HG03159 (cell line): ENCODE data around the gene TCP10L.
"Not testable (repeated sequence)": the region's sequence is repeated elsewhere in the genome, so short reads cannot be mapped to it uniquely, and the experiment has no call there.

ENCODE experiments used
- ATAC-seq: cut with Tn5 transposase; IDR thresholded peaks from one replicate; pipeline ENCODE4 v1.9.1; 2021; ENCODE audit warnings: mild to moderate bottlenecking, moderate library complexity; ENCODE audit not compliant: unreplicated experiment

Gene TCP10L, protein sequence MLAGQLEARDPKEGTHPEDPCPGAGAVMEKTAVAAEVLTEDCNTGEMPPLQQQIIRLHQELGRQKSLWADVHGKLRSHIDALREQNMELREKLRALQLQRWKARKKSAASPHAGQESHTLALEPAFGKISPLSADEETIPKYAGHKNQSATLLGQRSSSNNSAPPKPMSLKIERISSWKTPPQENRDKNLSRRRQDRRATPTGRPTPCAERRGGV

DNA sequence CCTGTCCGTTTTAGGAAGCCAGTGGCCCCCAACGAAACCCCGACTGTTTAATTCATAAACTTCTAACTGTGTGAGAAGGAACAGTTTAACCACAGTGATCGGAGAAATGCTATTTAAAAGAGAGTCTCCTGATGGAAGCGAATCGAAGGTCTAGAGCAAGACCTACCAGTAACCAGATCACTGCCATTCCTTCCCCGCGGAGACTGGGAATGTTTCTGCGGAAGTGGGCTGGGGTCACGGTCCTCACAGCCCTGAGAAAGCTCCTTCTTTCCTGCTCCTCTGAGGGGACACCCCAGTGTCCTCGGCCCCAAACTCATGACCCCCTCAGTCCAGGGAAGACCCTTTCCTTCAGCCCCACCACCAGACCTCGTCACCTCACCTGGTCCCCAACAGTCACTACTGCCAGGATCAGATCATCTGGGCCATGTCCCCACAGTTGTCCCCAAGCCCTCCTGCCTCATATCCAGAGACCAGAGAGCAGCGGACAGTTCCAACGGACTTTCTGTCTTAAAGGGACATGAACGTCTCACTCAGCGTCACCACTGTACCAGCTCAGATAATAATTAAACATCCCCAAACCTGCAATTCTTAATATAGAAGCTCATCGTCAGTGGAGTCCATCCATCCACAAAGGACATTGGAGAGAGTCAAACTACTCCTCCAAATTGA, at the start of gene TCP10L:
Gene TCP10L, minus strand, starts transcription at position 482 of the 669 bp plus-strand sequence. CDS start 1,219 bp downstream, outside the sequence.
- no peak for ATAC-seq

DNA sequence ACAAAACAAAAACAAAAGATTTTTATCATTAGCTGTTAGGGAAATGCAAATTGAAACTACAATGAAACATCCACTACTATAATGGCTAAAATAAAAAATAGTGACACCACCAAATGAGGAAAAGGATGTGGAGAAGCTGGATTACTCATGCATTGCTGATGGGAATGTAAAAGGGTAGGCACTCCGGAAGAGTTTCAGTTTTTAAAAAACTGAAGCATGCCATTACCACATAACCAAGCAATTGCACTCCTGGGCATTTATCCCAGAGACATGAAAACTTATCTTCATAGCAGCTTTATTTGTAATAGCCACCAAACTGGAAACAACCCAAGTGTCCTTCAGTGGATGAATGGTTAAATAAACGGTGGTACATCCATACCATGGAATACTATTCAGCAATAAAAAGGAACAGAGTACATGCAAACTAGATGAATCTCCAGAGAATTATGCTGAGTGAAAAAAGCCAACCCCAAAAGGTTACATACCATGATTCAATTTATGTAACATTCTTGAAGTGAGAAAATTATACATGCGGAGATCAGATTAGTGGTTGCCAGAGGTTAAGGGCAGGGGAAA, 41.4 kb upstream of the TCP10L start:
- no peak for ATAC-seq

DNA sequence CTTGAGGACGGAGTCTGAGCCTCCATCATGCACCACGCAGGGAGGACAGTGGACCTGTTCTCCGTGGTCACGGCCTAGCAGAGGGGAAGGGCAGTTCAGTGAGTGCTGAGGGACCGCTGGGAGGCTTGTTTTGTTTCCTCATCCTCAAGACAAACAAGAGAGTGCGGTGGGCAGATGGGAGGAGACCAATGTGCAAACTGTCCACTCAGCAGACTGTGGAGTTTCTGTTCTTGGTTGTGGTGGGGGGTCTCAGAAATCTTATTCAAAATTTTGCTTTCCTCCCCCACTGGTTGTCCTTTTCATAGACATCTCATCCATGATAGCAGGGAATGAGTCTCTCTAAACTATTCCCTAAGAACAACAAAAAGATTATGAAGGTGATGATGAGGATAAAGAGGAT, 32.9 kb upstream of the TCP10L start:
- not testable (repeated sequence) for ATAC-seq

DNA sequence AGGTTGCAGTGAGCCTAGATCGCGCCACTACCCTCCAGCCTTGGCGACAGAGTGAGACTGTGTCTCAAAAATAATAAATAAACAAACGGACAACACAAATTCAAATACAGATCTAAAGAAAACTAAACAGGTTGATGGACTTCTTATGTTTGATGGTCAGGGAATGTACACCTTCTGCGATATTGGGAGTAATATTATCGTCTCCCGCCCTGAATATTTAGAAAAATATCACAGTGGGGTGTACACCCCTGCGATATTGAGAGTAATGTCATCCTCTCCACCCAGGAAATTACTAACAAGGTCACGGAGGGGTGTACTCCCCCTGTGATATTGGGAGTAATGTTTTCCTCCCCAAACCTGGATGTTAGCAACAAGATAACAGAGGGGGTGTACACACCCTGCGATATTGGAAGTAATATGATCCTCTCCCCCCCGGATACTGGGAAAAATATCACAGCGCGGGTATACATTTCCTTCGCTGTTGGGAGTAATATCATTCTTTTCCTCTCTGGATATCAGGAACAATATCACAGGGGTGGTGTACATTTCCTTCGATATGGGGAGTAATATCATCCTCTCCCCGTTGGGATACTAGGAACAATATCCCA, 28.2 kb upstream of the TCP10L start:
- no peak for ATAC-seq

DNA sequence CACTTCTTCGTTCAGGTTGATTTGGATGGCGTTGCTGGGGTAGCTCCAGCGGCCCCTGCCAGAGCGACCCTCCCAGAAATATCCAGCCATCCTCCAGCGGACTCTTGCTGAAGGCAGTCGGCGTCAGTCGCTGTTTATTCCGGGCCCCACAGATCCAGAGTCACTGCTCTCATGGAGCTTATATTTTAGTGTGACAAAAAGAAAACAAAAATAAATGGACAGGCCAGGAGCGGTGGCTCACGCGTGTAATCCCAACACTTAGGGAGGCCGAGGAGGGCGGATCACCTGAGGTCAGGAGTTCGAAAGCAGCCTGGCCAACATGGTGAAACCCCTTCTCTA, 27.6 kb upstream of the TCP10L start:
- ATAC-seq: no peak

DNA sequence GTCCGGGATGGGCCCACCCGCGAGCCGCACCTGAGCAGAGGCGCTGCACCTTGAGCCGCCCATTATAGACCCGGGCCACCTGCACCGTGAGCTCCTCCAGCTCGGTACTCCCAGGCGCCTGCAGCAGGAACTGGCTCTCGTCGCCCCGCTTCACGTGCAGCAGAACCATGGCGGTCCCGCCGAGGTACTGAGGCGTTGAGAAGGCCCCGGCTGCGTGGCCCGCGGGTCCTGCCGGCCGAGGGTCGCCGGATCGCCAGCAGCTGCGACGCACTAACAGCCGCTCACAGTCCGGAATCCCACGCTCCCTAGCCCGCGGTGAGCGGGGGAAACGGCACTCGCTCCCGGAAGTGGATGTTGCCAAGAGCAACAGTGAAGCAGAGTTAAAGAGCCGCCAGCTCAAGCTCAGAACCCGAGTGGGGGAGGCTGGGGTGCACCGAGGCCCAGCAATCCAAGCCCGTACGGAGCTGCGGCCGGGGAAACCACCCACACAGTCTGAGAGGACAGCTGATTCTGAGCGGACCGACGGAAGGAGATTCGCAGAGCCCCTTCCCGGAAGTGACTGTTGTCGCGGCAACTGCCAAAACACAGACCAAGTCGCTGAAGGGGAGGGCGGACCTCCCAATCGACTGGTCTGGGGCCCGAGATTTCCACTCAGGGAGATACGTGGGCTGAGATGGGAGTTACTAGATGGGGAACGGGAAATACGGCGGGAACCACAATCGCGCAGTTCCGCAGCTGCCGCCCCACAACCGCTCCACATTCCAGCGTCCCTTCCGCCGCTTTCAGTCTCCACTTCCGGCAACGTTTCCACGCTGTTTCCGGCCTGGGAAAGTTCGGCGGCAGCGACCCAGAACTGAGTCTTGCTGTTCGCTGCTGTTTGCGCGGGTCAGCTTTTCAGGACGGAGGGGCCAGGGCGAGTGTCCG, 27.0 kb upstream of the TCP10L start, which contains the start of gene CFAP298:
Gene CFAP298, minus strand, starts transcription at position 303 of the 924 bp plus-strand sequence. Its CDS starts 134 bp downstream, at position 169.
- peak; percentile 92 for ATAC-seq

DNA sequence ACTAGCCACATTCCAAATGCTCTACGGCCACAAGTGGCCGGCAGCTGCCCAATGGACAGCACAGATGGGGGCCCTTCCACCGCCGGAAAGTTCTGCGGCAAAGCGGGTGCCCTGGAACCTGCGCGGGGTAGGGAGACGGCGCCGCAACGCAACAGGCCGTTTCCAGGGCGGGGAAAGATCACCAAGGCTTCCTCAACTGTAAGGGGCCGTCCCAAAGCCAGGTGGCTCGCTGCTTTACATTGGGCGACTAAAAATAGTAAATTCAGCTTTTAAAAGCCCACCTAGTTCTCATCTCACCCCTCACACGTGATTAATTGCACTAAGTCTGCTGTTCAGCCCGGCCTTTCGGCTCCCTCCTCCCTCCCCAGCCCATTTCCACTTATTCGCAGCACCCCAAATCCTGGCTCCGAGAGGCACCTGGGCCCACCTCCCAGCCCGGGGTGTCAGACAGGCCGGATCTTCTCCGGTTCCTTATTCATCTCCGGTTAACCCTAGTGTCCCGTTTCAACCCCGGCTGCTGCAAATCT, 26.2 kb upstream of the TCP10L start:
- peak; percentile 23 for ATAC-seq

DNA sequence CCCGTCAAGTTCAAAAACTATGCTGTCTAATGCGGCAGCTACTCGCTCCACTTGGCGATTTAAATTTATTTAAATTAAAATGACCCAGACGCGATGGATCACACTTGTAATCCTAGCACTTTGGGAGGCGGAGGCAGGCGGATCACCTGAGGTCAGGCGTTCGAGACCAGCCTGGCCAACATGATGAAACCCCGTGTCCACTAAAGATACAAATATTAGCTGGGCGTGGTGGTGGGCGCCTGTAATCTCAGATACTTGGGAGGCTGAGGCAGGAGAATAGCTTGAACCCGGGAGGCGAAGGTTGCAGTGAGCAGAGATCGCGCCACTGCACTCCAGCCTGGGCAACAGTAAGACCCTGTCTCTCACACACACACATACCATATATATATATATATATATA, 25.6 kb upstream of the TCP10L start:
- ATAC-seq: not testable (repeated sequence)

DNA sequence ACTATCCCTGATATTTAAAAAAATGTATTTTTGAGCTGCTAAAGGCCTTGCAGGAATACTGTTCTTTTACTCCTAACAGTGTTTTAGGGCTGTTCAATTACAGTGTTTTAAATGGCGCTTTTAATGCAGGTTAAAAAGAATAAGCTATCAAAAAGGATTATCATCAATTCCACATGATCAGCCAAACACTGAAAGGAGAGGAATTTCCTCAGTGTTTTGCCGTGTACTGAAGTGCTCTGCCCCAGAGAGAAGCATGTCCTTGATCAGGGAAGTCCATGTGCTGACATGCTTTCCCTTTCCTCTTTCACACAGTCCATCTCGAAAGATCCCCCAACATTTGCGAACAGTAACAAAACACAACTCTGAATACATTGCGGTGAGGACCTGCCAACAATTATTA, 23.5 kb upstream of the TCP10L start:
- no peak for ATAC-seq

DNA sequence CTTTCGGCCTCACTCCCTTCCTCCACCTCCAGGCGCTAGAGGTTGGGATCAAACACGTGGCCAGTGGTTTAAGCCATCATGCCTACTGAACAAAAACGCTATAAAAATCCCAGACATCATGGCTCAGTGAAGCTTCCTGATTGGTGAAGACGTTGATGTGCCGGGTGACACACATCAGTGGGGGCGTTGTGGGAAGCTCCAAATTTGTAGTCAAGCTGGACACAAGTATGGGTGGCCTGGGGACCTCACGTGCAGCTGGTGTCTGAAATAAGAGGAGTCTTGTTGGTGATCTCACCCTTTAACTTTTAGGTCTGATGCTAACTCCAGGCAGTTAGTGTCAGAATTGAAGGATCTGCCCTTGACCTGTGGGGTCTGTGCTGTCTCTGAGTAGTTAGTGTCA, 20.1 kb upstream of the TCP10L start:
- ATAC-seq: no peak

DNA sequence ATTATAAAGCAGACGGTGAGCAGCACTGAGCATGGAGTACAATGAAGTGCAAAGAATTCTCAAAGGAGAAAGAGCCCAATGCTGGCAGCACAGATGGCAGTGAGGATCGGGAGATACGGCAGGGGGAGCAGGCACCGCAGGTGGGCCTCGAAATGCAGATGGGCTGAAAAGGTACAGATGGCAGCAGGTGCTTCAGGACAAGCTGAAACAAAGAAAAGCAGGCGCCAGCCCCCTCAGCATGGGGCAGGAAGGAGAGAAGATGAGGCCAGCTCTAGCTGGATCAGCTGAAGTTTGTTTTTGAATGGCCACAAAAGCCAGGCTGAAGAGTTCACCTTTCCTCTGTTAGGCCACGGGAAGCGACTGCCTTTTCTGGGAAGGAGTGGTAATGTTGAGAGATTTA, 19.1 kb upstream of the TCP10L start:
- ATAC-seq: no peak

DNA sequence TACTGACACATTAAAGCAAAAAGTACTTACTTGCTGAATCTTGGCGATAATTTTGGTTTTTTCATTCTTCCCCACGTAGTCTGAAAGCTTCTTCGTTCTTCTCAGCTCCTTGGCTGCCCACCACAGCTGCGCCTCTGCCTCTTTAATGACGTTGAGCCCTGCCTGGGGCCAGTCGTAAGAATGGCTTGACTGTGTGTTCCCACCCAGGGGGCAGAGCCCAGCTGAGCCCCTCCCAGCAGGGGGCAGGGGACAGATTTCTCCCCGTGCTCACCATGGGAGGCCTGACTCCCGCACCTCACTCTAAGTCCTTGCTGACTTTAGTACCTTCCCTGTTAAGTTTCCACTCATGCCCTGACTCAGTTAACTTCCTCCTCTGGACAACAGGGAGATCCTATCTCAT, 17.8 kb upstream of the TCP10L start:
- ATAC-seq: no peak

DNA sequence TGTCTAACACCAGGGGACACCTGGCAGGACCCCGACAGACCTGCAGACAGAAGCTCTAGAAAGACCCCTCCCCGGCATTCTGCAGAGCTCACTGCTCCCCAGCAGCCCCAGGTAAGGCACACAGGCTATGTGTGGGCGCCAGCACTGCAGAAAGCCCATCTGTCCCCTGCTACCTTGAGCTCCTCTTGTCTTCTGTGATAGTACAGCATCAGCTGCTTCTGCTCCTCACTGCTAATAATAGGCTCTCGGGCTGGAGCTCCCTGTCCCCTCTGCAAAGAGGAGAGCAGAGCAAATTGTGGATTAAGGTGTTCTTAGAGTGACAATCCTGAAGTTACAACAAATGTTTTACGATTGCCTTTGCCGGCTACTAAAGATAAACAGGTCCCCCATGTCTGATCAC, 16.8 kb upstream of the TCP10L start:
- no peak for ATAC-seq

DNA sequence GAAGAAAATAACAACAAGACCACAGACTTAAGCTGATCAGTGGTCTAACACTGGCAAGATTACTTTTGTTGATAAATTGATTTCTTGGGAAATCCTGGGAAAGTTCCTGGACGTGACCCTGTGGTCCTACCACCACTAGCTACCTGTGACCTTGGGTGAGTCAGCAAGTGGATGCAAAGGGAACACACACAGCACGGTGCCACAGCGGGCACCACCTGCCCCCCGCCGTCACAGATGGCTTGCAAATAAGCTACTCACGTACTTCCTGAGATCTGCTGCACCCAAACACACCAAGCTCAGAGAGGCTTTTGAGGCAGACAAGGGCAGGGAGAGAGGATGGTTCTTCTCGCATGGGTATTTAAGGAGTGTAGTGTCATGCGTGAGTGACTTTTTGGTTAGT, 14.2 kb upstream of the TCP10L start:
- no peak for ATAC-seq

DNA sequence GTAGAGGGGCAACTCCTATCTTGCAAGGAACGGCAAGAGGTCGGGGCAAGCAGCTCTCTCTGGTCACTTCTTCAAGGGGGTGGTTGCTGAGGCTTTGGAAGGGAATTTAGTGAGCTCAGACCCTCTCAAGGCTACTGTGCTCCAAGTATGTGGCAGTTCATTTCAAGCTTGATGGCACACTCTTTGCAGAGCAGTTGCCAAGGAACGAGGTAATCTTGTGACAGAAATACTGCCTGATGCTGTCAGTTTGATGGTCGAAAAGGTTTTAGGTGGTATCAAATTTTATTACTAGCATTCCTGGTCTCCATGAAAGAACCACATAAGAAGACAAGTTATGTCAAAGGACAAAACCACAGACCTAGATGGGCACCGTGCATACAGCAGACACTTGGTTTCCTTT, 13.8 kb upstream of the TCP10L start:
- no peak for ATAC-seq

DNA sequence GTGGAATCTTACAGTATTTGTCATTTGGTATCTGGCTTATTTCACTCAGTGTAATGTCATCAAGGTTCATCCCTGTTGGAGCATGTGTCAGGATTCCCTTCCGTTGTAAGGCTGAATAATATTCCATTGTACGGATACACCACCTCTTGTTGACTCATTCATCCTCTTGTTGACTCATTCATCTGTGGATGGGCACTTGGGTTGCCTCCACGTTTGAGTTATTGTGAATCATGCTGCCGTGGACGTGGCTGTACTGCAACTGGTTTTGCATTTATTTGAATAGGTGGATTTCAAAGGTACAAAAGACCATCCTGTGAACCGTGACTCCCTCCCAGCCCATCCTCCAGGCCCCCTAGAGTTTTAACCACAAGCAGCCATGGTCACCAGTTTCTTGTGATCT, 11.9 kb upstream of the TCP10L start:
- ATAC-seq: no peak

DNA sequence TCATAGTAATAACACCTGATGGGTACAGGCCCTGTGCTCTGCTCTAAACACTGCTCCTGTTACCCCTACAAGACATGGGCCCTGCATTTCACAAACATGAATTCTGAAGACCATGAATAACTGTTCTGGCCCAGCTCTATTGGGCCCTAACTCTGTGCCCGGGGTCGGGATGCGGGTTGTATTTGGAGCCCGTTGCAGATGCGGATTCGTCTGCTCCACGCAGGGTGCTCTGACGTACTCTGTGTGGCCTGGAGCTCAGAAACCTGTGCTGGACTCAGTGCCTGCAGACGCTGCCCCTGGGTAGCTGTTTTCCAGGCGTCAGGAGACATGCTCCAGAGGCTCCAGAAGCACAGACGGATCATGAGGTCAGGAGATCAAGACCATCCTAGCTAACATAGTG, 10.1 kb upstream of the TCP10L start:
- no peak for ATAC-seq

DNA sequence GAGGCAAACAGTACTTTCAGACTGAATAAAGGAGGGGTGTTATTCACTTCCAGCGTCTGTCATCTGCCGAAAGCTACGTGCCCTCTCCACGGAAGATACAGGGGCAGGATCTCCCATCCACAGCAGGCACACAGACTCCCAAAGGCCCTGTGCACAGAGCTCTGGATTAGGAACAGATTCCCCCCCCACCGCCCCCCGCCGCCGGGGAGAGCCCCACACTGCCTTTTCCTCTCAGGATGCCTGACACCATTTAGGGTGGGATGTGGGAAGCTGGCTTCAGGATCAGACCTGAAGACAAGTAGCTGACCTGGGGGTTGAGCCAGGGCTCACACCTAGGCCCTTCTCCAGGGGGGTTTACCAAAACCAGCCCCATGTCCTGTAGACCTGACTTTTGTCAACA, 8.4 kb upstream of the TCP10L start:
- no peak for ATAC-seq

DNA sequence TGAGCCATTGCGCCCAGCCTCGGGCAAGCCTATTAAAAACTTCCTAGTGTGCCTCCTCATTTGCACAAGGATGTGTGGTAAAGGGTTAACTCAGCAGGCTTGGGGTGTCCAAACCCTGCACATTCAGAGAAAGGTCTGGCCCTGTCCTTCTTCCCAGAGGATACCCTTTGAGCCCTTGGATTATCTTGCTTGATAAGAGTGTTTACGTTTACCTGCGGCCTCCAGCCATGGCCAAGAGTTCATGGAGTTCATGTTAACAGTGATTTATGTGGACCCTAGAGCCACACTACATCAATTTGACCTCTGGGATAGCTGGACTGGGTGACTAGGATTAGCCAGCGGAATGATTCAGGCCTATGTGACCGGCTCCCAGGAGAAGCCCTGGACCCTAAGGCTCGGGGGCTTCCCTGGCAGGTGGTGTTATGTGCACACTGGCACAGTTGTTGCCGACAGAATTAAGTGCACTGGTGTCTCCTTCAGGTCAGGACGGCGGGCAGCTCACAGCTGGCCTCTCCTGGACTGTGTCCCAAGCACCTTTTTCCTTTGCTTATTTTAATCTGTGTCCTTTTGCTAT, 7.7 kb upstream of the TCP10L start:
- no peak for ATAC-seq

DNA sequence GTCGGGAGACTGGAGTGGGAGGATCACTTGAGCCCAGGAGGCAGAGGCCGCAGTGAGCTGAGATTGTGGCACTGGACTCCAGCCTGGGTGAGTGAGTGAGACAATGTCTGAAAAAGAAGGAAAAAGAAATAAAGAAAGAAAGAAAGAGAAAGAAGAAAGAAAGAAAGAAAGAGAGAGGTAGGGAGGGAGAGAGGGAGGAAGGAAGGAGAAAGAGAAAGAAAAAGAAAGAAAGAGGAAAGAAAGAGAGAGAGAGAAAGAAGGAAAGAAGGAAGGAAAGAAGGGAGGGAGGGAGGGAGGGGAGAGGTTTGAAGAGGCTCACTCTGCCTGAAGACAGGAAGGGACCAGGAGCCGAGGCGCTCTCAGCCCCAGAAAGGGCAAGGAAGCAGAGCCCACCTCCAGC, 4.8 kb upstream of the TCP10L start:
- no peak for ATAC-seq
